Measurements from ENCODE around the gene ALDH2. TPM values are rescaled to one million over a fixed set of nuclear protein-coding genes. Genes with fewer than 3 reads are reported as not detected.

Gene ALDH2
- total RNA-seq, 3 donors from 2014 or later = 293 to 382 (median 304) TPM

DNA sequence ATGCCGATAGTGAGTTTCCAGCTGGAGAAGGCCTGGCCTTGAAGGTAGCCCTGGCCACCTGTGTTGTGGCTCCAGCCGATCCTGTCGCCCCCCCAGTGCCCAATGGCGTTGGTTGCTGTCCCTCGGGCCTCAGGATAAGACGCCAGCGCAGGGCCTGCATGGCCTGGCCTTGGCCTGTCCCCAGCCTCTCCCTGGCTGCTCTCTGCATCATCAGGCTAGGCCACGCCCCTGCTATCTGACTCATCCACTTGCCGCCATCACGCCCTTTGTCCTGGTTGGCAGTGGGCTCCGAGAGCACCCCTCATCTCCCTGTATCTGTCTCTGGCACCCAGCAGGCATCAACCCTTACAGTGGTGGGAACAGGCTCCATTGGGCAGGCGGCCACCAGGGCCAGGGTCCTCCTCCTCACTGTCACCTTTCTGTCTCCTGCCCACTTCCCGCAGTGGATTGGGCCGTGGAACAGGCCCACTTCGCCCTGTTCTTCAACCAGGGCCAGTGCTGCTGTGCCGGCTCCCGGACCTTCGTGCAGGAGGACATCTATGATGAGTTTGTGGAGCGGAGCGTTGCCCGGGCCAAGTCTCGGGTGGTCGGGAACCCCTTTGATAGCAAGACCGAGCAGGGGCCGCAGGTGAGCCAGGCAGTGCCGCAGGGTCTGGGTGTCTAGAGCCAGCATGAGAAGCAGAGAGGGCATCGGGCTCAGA lies 25.6 kb downstream of the ALDH2 start:
- peak; percentile 88 for ATAC-seq
- Histone ChIP-seq H3K4me1 (ENCODE audit: low read depth) (peaks cover 2% of the 10 kb centered on the region), H3K36me3 (ENCODE audit: low read depth) (no peaks in the 10 kb centered on the region), H3K4me3 (no peak overlapping the region), H3K9me3 (no peaks in the 10 kb centered on the region)
- TF ChIP-seq, protein P1, sequence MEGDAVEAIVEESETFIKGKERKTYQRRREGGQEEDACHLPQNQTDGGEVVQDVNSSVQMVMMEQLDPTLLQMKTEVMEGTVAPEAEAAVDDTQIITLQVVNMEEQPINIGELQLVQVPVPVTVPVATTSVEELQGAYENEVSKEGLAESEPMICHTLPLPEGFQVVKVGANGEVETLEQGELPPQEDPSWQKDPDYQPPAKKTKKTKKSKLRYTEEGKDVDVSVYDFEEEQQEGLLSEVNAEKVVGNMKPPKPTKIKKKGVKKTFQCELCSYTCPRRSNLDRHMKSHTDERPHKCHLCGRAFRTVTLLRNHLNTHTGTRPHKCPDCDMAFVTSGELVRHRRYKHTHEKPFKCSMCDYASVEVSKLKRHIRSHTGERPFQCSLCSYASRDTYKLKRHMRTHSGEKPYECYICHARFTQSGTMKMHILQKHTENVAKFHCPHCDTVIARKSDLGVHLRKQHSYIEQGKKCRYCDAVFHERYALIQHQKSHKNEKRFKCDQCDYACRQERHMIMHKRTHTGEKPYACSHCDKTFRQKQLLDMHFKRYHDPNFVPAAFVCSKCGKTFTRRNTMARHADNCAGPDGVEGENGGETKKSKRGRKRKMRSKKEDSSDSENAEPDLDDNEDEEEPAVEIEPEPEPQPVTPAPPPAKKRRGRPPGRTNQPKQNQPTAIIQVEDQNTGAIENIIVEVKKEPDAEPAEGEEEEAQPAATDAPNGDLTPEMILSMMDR (IDR thresholded peaks at IDR 0.05) = no peak
- DNase-seq = peak; percentile 66 to 73 (median 69)
- intact Hi-C loops (cut with DNase I, micrococcal nuclease) = loop anchor here in 1 of 2 donors (5.0 kb wide), 1 partner anchor 35 kb away; no protein-coding TSS in a partner anchor

DNA sequence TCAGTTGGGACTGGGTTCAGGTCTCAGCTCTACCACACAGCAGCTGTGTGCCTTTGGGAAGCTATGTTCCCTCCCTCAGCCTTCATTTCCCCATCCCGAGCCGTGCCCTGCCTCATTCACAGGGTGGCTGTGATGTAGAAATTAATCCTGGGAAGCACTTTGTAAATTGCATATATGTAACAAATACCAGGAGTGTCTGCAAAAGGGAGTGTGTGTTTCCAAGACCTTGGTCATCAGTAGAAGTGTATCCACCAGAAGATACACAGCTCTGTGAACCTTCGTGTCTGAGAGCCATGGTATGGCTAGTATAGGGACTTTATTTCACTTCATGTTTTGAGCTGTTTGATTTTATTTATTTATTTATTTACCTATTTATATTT lies 26.1 kb downstream of the ALDH2 start:
- TF ChIP-seq, protein P1 (IDR thresholded peaks at IDR 0.05) = no peak
- intact Hi-C loops (cut with DNase I, micrococcal nuclease) = loop anchor here in 1 of 2 donors (5.0 kb wide), 1 partner anchor 36 kb away; no protein-coding TSS in a partner anchor
- ATAC-seq = no peak
- DNase-seq = no peak
- Histone ChIP-seq H3K36me3 (ENCODE audit: low read depth) (peaks cover 1% of the 10 kb centered on the region), H3K4me1 (ENCODE audit: low read depth) (peaks cover 2% of the 10 kb centered on the region), H3K4me3 (no peak overlapping the region), H3K9me3 (no peaks in the 10 kb centered on the region)

DNA sequence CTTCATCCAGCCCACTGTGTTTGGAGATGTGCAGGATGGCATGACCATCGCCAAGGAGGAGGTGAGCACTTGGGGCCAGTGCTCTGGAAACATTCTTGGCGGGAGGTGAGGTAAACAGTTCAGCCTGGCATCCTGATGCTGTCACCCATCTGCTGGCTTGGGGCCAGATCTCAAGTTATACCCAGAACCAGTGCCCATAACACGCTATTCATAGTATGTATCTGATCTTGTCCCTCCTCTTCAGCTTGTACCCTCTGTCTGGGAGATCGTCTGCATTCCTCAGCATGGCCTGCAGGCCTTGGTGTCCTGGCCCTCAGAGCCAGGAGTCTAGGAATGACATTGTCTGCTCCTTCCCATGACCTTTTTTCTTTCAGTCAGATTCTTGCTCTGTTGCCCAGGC lies 31.4 kb downstream of the ALDH2 start:
- intact Hi-C loops (cut with DNase I, micrococcal nuclease) = no loop called here
- no peak for ATAC-seq

DNA sequence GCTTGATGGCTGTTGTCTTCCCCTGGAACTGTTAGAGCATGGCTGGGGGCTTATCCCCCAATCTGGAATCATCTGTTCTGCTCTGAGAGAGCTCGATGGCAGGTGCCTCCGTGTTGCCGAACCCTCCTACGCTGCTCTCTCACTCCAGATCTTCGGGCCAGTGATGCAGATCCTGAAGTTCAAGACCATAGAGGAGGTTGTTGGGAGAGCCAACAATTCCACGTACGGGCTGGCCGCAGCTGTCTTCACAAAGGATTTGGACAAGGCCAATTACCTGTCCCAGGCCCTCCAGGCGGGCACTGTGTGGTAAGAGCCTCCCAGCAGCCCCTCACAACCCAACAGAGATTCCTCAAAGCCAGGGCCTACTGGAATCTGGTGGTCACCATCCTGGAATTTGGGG lies 33.0 kb downstream of the ALDH2 start:
- TF ChIP-seq, protein P1 (IDR thresholded peaks at IDR 0.05) = no peak
- H3K36me3 ChIP-seq (ENCODE audit: low read depth) = peaks cover 27% of the 10 kb centered on the region
- intact Hi-C loops (cut with DNase I, micrococcal nuclease) = no loop called here
- DNase-seq = no peak
- ATAC-seq = no peak
- no peaks in the 10 kb centered on the region for H3K9me3 ChIP-seq
- no peak overlapping the region for H3K4me3 ChIP-seq
- no peaks in the 10 kb centered on the region for H3K4me1 ChIP-seq (ENCODE audit: low read depth)

More for the DNA sequence above, 31.4 kb downstream of the ALDH2 start:
- TF ChIP-seq, protein P1 (IDR thresholded peaks at IDR 0.05) = no peak
- Histone ChIP-seq H3K9me3 (no peaks in the 10 kb centered on the region), H3K4me3 (no peak overlapping the region), H3K36me3 (ENCODE audit: low read depth) (peaks cover 27% of the 10 kb centered on the region), H3K4me1 (ENCODE audit: low read depth) (no peaks in the 10 kb centered on the region)
- DNase-seq = no peak

DNA sequence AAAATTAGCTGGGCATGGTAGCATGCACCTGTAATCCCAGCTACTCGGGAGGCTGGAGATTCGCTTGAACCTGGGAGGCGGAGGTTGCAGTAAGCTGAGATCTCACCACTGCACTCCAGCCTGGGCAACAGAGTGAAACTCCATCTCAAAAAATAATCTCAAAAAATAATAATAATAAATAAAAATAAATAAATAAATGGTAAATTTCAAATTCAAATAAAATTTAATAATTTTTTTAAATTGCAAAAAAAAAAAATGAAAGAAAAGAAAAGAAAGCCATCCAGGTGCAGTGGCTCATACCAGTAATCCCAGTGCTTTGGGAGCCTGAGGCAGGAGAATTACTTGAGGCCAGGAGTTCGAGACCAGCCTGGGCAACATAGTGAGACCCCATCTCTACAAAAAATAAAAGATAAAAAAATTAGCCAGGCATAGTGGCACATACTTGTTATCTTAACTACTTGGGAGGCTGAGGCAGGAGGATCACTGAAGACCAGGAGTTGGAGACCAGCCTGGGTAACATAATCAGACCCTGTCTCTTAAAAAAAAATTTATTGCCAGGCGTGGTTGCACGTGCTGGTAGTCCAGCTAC lies 36.4 kb downstream of the ALDH2 start:
- TF ChIP-seq, protein P1 (IDR thresholded peaks at IDR 0.05) = no peak
- DNase-seq (no peak), ATAC-seq (no peak)
- intact Hi-C loops (cut with DNase I, micrococcal nuclease) = no loop called here
- H3K4me1 ChIP-seq (ENCODE audit: low read depth) = no peaks in the 10 kb centered on the region
- H3K4me3 ChIP-seq = no peak overlapping the region
- H3K36me3 ChIP-seq (ENCODE audit: low read depth) = peaks cover 27% of the 10 kb centered on the region
- no peaks in the 10 kb centered on the region for H3K9me3 ChIP-seq
